ENCODE data around the gene SORBS2.

SORBS2 gene

GRCh38 chr4:185672618-185673017, 139.4 kb downstream of the SORBS2 start:
- no peak for DNase-seq (ENCODE audit: low read depth, low spot score)

DNA sequence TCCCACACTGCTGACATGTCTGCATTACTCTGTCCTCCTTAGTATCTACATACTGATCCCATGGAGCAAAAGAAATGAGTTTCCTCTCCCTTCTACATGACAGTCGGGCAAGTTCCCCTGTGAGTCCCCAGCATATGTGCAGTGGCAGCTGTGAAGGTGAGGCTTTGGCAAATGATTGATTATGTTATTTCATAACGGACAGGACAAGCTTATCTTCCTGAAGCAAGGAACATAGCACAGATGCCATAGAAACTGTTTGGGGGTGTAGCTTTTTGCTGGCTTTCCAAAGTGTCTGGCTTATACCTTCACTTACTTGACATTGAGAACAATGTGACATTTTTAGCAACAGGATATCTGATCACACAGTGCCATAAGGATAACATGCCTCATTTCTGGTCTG, 139.8 kb downstream of the SORBS2 start:
- DNase-seq (ENCODE audit: low read depth, low spot score) = no peak

DNA sequence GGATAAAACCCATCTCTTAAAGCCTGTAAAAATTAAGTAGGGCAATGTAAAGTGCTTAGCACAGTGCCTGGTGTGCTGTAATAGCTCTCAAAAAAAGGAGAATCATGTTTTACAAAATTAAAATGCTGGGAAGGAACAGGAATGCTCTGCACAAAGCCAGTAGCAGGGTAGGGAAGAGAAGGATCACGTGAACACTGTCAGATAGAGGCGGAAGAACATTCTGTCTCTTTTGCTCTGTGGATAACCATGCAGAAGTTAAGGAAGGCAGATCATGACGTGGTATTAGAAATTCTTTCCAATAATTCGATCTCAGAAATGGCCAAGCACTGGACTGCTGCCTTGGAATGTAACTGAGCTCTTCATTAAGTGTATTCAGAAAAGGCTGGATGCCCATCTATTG, 140.5 kb downstream of the SORBS2 start:
- no peak for DNase-seq (ENCODE audit: low read depth, low spot score)

DNA sequence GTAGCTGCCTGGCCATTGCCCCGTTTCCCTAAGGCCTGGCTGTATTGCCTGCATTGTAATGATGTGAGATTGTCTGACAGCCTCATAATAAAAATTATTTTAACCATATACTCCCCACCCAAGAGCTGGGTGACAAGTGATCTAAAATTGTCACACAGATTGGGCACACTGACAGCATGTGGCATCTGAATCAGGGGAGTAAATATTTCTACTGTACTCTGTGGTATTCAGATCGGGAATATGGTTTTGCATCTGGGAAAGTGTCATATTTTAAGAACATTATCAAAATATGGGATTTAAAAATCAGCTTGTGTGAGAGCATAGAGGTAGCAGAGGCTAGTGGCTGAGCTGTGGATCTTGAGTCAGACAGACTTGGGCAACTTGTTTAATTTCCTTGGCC, 140.9 kb downstream of the SORBS2 start:
- DNase-seq (ENCODE audit: low read depth, low spot score) = no peak

- no peak for DNase-seq (ENCODE audit: low read depth, low spot score)
These were observed 142.7 kb downstream of the SORBS2 start for GRCh38 chr4:185669288-185669687.

GRCh38 chr4:185666156-185666555, 145.8 kb downstream of the SORBS2 start:
- DNase-seq (ENCODE audit: low read depth, low spot score) = no peak

- DNase-seq (ENCODE audit: low read depth, low spot score) = no peak
These were observed 146.3 kb downstream of the SORBS2 start for GRCh38 chr4:185665655-185666054.

DNA sequence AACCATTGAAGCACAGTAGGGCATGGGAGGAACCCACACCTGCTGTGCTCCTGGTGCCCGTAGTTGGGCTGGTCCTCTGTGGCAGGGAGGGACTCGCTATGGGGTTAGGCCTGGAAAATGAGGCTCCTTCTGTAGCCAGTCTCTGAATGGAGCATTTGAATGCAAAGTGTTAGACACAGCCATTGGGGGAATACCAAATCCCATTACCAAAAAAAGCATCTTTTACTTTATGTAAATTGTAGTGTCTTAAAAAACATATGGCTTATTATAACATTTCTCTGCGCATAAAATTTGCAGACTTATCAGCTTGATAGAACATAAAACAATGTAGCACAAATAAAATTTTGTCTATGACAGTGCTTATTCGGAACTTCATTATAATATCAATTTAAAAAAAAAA, 147.5 kb downstream of the SORBS2 start:
- no peak for DNase-seq (ENCODE audit: low read depth, low spot score)

DNA sequence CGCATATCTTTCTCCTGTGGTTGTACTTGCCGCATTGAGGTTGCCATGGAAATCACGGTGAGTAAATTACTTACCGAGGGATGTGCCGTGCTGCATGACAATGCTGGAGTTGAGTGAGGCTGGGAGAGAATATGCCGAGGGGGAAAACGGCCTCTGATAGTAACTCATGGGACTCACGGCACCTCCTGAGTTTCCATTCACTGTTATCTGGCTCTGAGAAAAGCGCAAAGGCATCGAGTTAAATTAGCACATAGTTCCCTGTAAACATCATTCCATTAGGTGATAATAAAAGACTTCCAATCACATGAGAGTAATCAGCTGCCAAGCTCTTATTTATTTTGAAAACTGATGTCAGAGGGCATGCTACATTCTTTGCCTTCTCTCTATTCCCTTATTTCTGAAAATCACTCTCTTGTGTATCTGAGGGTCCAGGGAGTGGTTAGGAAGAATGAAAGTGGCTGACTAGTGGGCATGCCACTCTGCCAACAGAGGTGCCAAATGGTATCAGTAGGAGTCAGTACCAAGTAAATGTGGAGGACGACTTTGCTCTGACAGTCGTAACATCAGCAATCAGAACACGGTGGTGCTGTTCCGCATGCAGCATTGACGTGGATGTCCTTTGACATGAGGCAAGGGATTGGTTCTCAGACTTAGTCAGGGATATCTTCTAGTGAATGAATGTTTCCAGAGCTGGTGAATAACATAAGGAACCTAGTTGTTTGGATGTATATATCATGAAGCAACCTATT, 149.8 kb downstream of the SORBS2 start:
- DNase-seq (ENCODE audit: low read depth, low spot score) = peak; percentile 41

DNA sequence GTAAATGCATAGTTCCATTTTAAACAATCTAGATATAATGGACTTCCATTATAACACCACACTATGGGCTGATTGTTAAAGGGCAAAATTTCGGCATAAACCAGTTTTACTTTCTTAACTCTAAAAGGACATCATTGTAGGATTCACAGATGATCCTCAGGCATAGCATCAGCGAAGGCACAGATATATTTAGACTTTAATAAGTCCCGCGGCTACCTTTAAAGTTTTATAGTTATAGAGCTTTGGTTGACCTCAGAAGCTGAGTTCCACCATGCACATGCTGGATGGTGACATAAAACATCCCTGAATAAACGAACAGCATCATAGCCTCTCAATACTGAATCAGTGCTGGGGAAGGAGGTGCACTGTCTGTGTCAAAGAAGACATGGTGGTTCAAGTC, 151.7 kb downstream of the SORBS2 start:
- DNase-seq (ENCODE audit: low read depth, low spot score) = no peak

DNA sequence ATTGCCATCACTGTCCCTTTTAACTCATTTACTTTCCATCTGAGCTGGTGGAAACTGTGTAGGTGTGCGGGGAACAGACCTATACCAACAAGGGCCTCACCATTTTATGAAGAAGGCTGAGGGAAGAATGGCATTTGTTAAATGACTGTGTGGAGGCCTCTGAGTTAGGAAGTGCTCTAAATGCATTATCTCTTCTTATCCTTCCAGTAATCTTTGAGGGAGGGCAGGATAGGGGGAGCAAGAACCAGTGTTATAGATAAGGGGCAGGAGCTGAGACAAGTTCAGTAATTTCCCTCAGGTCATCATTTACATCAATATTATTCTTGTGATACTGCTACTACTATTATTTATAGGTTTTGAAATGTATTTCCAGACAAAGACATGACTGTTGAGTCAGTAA, 154.3 kb downstream of the SORBS2 start:
- no peak for DNase-seq (ENCODE audit: low read depth, low spot score)

- DNase-seq (ENCODE audit: low read depth, low spot score) = no peak
These were observed 154.8 kb downstream of the SORBS2 start for GRCh38 chr4:185657183-185657582.

- peak; percentile 30 for DNase-seq (ENCODE audit: low read depth, low spot score)
These were observed 155.5 kb downstream of the SORBS2 start for GRCh38 chr4:185656467-185656931.

DNA sequence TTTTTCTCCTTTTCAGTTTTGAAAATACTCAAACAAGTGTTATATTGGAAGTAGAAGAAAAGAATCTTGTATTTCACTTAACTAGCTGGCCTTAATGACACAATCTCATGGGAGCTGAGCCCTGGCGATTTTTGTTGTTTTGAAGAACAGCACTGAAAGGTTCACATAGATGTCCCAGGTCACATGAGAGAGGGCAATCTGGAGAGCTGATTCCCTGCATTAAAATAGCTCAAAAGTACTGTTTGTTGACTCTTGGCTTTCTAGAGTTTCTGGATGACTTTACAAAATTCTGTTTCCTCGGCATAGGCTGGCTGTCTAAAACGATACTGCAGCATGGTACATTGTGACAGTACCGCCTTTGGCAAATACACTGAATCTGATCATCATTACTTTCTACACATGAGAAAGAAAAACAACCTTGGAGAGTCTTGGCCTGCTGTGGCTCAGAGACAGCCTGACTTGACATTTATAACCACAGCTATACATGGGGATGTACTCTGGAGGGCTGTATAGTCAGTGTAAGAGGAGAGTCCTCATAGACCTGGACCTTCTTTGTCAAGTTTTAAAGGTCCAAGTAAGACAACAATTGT, 156.9 kb downstream of the SORBS2 start:
- DNase-seq (ENCODE audit: low read depth, low spot score) = no peak

DNA sequence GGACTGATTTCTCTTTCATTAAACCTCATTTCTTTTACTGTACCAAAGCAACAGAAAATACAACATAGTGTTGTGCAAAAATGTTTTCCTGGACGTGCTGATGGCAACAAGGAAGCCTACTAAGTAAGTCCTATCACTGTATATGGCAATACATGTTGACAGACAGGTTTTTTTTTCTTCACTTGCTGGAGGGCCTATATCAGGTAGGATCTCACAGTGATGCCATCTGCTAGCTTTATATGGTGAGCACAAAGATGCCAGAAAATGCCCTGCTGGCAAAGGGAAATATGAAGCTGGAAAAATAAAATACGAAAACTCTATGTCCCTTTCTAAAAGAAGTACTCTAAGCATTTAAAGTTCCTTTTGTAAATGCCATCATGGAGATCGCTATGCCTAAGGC, 157.7 kb downstream of the SORBS2 start:
- DNase-seq (ENCODE audit: low read depth, low spot score) = no peak

DNA sequence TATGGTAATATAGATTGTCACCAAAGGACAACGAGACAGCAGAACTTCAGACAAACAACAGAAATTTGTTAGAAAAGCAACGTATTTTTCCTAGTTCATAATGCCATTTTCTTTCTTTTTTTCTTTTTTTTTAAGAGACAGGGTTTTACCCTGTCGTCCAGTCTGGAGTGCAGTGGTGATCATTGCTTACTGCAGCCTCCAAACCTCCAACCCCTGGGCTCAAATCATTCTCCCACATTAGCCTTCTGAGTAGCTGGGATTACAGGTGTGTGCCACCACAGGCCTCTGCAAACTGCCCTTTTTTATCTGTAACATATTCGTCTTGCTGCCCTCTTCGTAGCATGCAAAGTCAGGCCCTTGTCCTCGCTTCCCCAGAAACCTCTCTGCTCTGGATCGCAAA, 160.1 kb downstream of the SORBS2 start:
- no peak for DNase-seq (ENCODE audit: low read depth, low spot score)

GRCh38 chr4:185651137-185651677, 160.8 kb downstream of the SORBS2 start:
- DNase-seq (ENCODE audit: low read depth, low spot score) = no peak

- DNase-seq (ENCODE audit: low read depth, low spot score) = no peak
These were observed 163.4 kb downstream of the SORBS2 start for GRCh38 chr4:185648631-185649030.

GRCh38 chr4:185645403-185645802, 166.6 kb downstream of the SORBS2 start:
- no peak for DNase-seq (ENCODE audit: low read depth, low spot score)

GRCh38 chr4:185644408-185644807, 167.6 kb downstream of the SORBS2 start:
- DNase-seq (ENCODE audit: low read depth, low spot score) = no peak

DNA sequence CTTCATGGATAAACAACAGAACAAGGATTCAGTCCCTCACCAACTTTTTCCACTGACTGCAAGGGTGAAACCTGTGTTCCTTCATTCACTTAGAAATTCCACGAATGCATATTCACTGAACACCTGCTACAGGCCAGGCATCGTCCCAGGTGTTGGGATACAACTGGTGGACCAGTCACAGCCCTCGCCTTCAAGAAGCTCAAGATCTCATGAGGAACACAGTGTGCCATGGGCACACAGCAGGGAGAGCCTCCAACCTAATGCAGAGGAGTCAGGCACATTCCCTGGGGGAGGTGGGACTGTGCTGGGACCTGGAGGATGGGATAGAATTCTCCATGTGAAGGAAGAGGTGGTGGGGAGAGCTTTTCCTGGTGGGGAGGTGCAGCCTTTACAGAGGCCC, 169.1 kb downstream of the SORBS2 start:
- no peak for DNase-seq (ENCODE audit: low read depth, low spot score)

GRCh38 chr4:185640811-185641675, 171.0 kb downstream of the SORBS2 start:
- DNase-seq (ENCODE audit: low read depth, low spot score) = no peak

Data from ELF-1 (cell line).